ENCODE data around the gene PDGFB. TPM values are rescaled to one million over a fixed set of nuclear protein-coding genes. Genes with fewer than 3 reads are reported as not detected.

Gene PDGFB
- total and polyA plus RNA-seq, 2 donors (not counting 1 experiment from before 2014, with no cell fraction given), result 0.04 TPM; not detected in 1

GRCh38 chr22:39264349-39265038 is 19.7 kb upstream of the PDGFB start:
- H3K27me3 Mint-ChIP-seq, result peaks cover 10% of the 10 kb centered on the region
- Histone ChIP-seq H3K27ac (ENCODE audit: low read length in 2 of 2) (no peak overlapping the region), H4K20me1 (ENCODE audit: control insufficient read depth, insufficient read depth, low read length, poor library complexity, severe bottlenecking) (no peaks in the 10 kb centered on the region), H3K4me1 (ENCODE audit: control insufficient read depth in 2 of 2, insufficient read depth in 2 of 2, low read length in 2 of 2) (peaks cover 0 to 6% of the 10 kb centered on the region in 2 donors), H3K27me3 (replicated peaks in 1 of 4; ENCODE audit: control extremely low read depth in 1 of 4, control insufficient read depth in 3 of 4, insufficient read depth in 4 of 4, low read length in 3 of 4) (peaks cover 0 to 11% (median 0%) of the 10 kb centered on the region in 4 experiments), H3K9me3 (ENCODE audit: control extremely low read depth in 1 of 3, control insufficient read depth in 2 of 3, insufficient read depth in 1 of 3, low read length in 2 of 3) (peaks cover 0 to 29% (median 6%) of the 10 kb centered on the region in 3 donors), H3K79me2 (ENCODE audit: control insufficient read depth, insufficient read depth, low read length) (no peaks in the 10 kb centered on the region), H3K36me3 (replicated peaks in 1 of 2; ENCODE audit: control extremely low read depth in 1 of 2, control insufficient read depth in 1 of 2, extremely low read depth in 1 of 2, insufficient read depth in 2 of 2, low read length in 1 of 2) (no peaks in the 10 kb centered on the region), H3K4me2 (replicated peaks; ENCODE audit: low read depth, low read length, poor library complexity, severe bottlenecking) (no peak overlapping the region), H3K9ac (ENCODE audit: low read length) (no peak overlapping the region), H2AFZ (ENCODE audit: insufficient read depth, low read depth, low read length, poor library complexity, severe bottlenecking) (no peak overlapping the region), H3K4me3 (ENCODE audit: control extremely low read depth in 1 of 5, extremely low read depth in 1 of 5, insufficient read depth in 1 of 5, low read depth in 2 of 5, low read length in 4 of 5) (no peak overlapping the region)
- peaks cover 5% of the 10 kb centered on the region for H3K4me1 Mint-ChIP-seq
- DNase-seq, result no peak
- H3K27ac Mint-ChIP-seq, result no peak overlapping the region
- intact Hi-C loops (cut with micrococcal nuclease), result no loop called here
- H3K4me3 Mint-ChIP-seq, result no peak overlapping the region
- no peak for ATAC-seq (ENCODE audit: low read depth)
- TF ChIP-seq CTCF (IDR thresholded peaks at IDR 0.05), result no peak
- TF ChIP-seq EZH2 (IDR thresholded peaks at IDR 0.05; ENCODE audit: borderline replicate concordance, insufficient read depth, low read depth, low read length, poor library complexity, severe bottlenecking), result no peak
- peaks cover 3% of the 10 kb centered on the region for H3K9me3 Mint-ChIP-seq (ENCODE audit: insufficient read depth)
- 53% methylated on average over 8 of the region's 13 CpGs for WGBS (ENCODE audit: insufficient coverage)
- POLR2A ChIA-PET, result no interaction called here
- CTCF ChIA-PET, result no interaction called here

GRCh38 chr22:39263626-39264348 is 19.0 kb upstream of the PDGFB start:
- ATAC-seq (ENCODE audit: low read depth), result no peak
- CTCF ChIA-PET, result no interaction called here
- TF ChIP-seq CTCF (IDR thresholded peaks at IDR 0.05), result no peak
- no peak for TF ChIP-seq EZH2 (IDR thresholded peaks at IDR 0.05; ENCODE audit: borderline replicate concordance, insufficient read depth, low read depth, low read length, poor library complexity, severe bottlenecking)
- Histone ChIP-seq H3K9ac (ENCODE audit: low read length) (no peak overlapping the region), H2AFZ (ENCODE audit: insufficient read depth, low read depth, low read length, poor library complexity, severe bottlenecking) (no peak overlapping the region), H3K4me3 (ENCODE audit: control extremely low read depth in 1 of 5, extremely low read depth in 1 of 5, insufficient read depth in 1 of 5, low read depth in 2 of 5, low read length in 4 of 5) (no peak overlapping the region), H4K20me1 (ENCODE audit: control insufficient read depth, insufficient read depth, low read length, poor library complexity, severe bottlenecking) (no peaks in the 10 kb centered on the region), H3K27me3 (replicated peaks in 1 of 4; ENCODE audit: control extremely low read depth in 1 of 4, control insufficient read depth in 3 of 4, insufficient read depth in 4 of 4, low read length in 3 of 4) (peaks cover 0 to 13% (median 0%) of the 10 kb centered on the region in 4 experiments), H3K4me1 (ENCODE audit: control insufficient read depth in 2 of 2, insufficient read depth in 2 of 2, low read length in 2 of 2) (peaks cover 0 to 6% of the 10 kb centered on the region in 2 donors), H3K79me2 (ENCODE audit: control insufficient read depth, insufficient read depth, low read length) (no peaks in the 10 kb centered on the region), H3K4me2 (replicated peaks; ENCODE audit: low read depth, low read length, poor library complexity, severe bottlenecking) (no peak overlapping the region), H3K9me3 (ENCODE audit: control extremely low read depth in 1 of 3, control insufficient read depth in 2 of 3, insufficient read depth in 1 of 3, low read length in 2 of 3) (peaks cover 0 to 29% (median 6%) of the 10 kb centered on the region in 3 donors), H3K27ac (ENCODE audit: low read length in 2 of 2) (no peak overlapping the region), H3K36me3 (replicated peaks in 1 of 2; ENCODE audit: control extremely low read depth in 1 of 2, control insufficient read depth in 1 of 2, extremely low read depth in 1 of 2, insufficient read depth in 2 of 2, low read length in 1 of 2) (no peaks in the 10 kb centered on the region)
- Mint-ChIP-seq H3K27me3 (peaks cover 10% of the 10 kb centered on the region), H3K4me3 (no peak overlapping the region), H3K4me1 (peaks cover 5% of the 10 kb centered on the region), H3K9me3 (ENCODE audit: insufficient read depth) (peaks cover 3% of the 10 kb centered on the region), H3K27ac (no peak overlapping the region)
- POLR2A ChIA-PET, result no interaction called here
- intact Hi-C loops (cut with micrococcal nuclease), result no loop called here
- 91% methylated on average over 5 of the region's 10 CpGs for WGBS (ENCODE audit: insufficient coverage)
- no peak for DNase-seq

Data from B cell (primary cell).